ENCODE data around the gene DIAPH3. TPM values are rescaled to one million over a fixed set of nuclear protein-coding genes. Genes with fewer than 3 reads are reported as not detected.

DIAPH3 gene
- total and polyA plus RNA-seq, 4 donors = 0.35 to 6.7 (median 1.1) TPM

DNA sequence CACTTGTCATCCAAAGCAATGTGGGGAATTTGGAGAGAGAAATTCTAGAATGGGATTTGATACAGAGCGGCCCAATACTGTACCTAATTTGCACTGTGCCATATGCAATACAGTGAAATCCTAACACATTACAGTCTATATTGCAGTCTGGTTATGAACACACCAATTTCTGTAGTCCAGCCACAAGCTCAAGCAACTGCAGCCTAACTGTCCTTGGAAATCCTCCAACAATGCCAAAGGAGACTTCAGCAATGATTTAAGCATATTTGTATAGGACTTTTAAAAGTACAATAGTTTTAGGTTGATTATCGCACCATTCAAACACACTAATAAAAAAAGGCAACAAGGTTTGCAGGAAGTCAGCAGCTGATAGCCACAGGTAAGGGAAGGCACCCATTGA is 17.3 kb downstream of the DIAPH3 start:
- no peaks in the 10 kb centered on the region for H3K27me3 ChIP-seq (ENCODE audit: control insufficient read depth in 3 of 3, insufficient read depth in 3 of 3, low read length in 2 of 3)
- H3K4me1 ChIP-seq (ENCODE audit: control insufficient read depth in 5 of 5, insufficient read depth in 5 of 5, low read length in 5 of 5) = no peaks in the 10 kb centered on the region
- H3K9me3 ChIP-seq (ENCODE audit: control insufficient read depth in 4 of 4, insufficient read depth in 3 of 4, low read length in 3 of 4) = no peaks in the 10 kb centered on the region
- 94 to 96% methylated on average over 2 of the region's 2 CpGs for WGBS, 2 donors
- H3K4me3 ChIP-seq = no peak overlapping the region
- no peaks in the 10 kb centered on the region for H3K36me3 ChIP-seq (ENCODE audit: control insufficient read depth in 4 of 4, insufficient read depth in 4 of 4, low read length in 4 of 4)
- no peak overlapping the region for H3K9ac ChIP-seq (ENCODE audit: insufficient read depth in 1 of 2, low read length in 2 of 2)
- no peak for ATAC-seq (ENCODE audit: insufficient read depth, low FRiP score)
- no peak for DNase-seq
- H3K27ac ChIP-seq (ENCODE audit: low read depth in 1 of 2, low read length in 1 of 2) = no peak overlapping the region
- TF ChIP-seq, protein P1, sequence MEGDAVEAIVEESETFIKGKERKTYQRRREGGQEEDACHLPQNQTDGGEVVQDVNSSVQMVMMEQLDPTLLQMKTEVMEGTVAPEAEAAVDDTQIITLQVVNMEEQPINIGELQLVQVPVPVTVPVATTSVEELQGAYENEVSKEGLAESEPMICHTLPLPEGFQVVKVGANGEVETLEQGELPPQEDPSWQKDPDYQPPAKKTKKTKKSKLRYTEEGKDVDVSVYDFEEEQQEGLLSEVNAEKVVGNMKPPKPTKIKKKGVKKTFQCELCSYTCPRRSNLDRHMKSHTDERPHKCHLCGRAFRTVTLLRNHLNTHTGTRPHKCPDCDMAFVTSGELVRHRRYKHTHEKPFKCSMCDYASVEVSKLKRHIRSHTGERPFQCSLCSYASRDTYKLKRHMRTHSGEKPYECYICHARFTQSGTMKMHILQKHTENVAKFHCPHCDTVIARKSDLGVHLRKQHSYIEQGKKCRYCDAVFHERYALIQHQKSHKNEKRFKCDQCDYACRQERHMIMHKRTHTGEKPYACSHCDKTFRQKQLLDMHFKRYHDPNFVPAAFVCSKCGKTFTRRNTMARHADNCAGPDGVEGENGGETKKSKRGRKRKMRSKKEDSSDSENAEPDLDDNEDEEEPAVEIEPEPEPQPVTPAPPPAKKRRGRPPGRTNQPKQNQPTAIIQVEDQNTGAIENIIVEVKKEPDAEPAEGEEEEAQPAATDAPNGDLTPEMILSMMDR (IDR thresholded peaks at IDR 0.05; ENCODE audit: control extremely low read depth, extremely low read depth) = no peak

DNA sequence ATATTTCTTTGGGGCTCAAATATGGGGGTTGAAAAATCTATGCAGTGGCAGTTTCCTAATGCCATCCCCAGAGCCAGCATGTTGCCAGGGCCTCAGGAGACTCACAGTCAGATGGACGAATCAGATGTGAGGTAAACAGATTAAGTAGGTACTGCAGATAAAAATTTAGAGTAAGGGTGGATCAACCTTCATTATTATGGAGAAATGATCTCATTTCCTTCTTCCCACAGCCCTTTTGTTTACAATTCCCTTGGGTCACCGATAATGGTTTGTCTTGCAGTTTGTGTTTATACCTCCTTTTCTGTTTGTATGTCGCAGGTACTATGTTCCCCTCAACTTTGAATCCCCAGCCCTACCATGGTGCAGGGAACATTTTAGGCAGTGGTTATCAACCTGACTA is 20.0 kb downstream of the DIAPH3 start:
- ATAC-seq (ENCODE audit: insufficient read depth, low FRiP score) (no peak), DNase-seq (no peak)
- H3K4me3 ChIP-seq = no peak overlapping the region
- no peaks in the 10 kb centered on the region for H3K27me3 ChIP-seq (ENCODE audit: control insufficient read depth in 3 of 3, insufficient read depth in 3 of 3, low read length in 2 of 3)
- no peak overlapping the region for H3K9ac ChIP-seq (ENCODE audit: insufficient read depth in 1 of 2, low read length in 2 of 2)
- H3K4me1 ChIP-seq (ENCODE audit: control insufficient read depth in 5 of 5, insufficient read depth in 5 of 5, low read length in 5 of 5) = no peaks in the 10 kb centered on the region
- no peaks in the 10 kb centered on the region for H3K36me3 ChIP-seq (ENCODE audit: control insufficient read depth in 4 of 4, insufficient read depth in 4 of 4, low read length in 4 of 4)
- TF ChIP-seq, protein P1 (IDR thresholded peaks at IDR 0.05; ENCODE audit: control extremely low read depth, extremely low read depth) = no peak
- no peaks in the 10 kb centered on the region for H3K9me3 ChIP-seq (ENCODE audit: control insufficient read depth in 4 of 4, insufficient read depth in 3 of 4, low read length in 3 of 4)
- 70 to 79% methylated on average over 3 of the region's 3 CpGs for WGBS, 2 donors
- no peak overlapping the region for H3K27ac ChIP-seq (ENCODE audit: low read depth in 1 of 2, low read length in 1 of 2)

DNA sequence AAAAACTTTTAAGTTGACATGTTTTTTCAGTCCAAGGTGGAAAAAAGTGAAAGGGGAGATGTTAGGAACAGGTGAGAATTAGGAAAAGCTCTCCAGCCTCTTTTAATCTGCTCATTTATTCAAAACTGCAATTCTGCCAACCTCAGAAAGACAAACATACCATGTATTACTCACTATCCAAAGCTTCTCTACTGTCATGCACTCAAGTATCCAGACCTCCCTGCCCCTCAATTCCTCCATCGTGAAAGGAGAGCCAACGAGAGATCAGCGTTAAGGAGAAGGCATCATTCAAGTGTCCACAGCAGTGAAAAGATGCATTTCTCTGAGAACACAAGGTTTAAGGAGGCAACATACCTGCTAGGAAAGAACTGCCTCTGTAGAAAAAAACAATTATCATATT is 24.5 kb downstream of the DIAPH3 start:
- WGBS, 2 donors = 81 to 88% methylated on average over 3 of the region's 3 CpGs
- peaks cover 0 to 13% (median 4%) of the 10 kb centered on the region in 5 donors for H3K4me1 ChIP-seq (ENCODE audit: control insufficient read depth in 5 of 5, insufficient read depth in 5 of 5, low read length in 5 of 5)
- DNase-seq = no peak

More for the DNA sequence above, 24.5 kb downstream of the DIAPH3 start:
- Histone ChIP-seq H3K9ac (ENCODE audit: insufficient read depth in 1 of 2, low read length in 2 of 2) (no peak overlapping the region), H3K9me3 (ENCODE audit: control insufficient read depth in 4 of 4, insufficient read depth in 3 of 4, low read length in 3 of 4) (no peaks in the 10 kb centered on the region), H3K27me3 (ENCODE audit: control insufficient read depth in 3 of 3, insufficient read depth in 3 of 3, low read length in 2 of 3) (no peaks in the 10 kb centered on the region), H3K4me3 (no peak overlapping the region), H3K36me3 (ENCODE audit: control insufficient read depth in 4 of 4, insufficient read depth in 4 of 4, low read length in 4 of 4) (no peaks in the 10 kb centered on the region), H3K27ac (ENCODE audit: low read depth in 1 of 2, low read length in 1 of 2) (no peak overlapping the region)
- TF ChIP-seq, protein P1 (IDR thresholded peaks at IDR 0.05; ENCODE audit: control extremely low read depth, extremely low read depth) = no peak
- no peak for ATAC-seq (ENCODE audit: insufficient read depth, low FRiP score)
